RPMI7951 (cell line): ENCODE results near the gene SERPINF2. TPM values are rescaled to one million over a fixed set of nuclear protein-coding genes. Genes with fewer than 3 reads are reported as not detected.
"Not testable (repeated sequence)": the region's sequence is repeated elsewhere in the genome, so short reads cannot be mapped to it uniquely, and the experiment has no call there.

Experiments used
- DNase-seq: peaks from one replicate; pipeline ENCODE4 v3.0.0-alpha.2; 2012; ENCODE audit warnings: low read depth
- total RNA-seq: library from RNA; depleted of rRNA; stranded (reverse); fragments of >200 nt; shearing (Covaris generic); gene quantifications from 2 replicates; pipeline ENCODE4 v1.2.3, GENCODE V29; 2014

Gene SERPINF2
- total RNA-seq, 1 experiment from 2014 or later = 0.24 TPM

GRCh38 chr17:1762901-1763898 lies 20.5 kb downstream of the SERPINF2 start:
- DNase-seq = peak; percentile 94

- DNase-seq = peak; percentile 94
Measured at GRCh38 chr17:1764284-1764683, 21.6 kb downstream of the SERPINF2 start.

- not testable (repeated sequence) for DNase-seq
Measured at GRCh38 chr17:1764705-1765104, 22.0 kb downstream of the SERPINF2 start.

GRCh38 chr17:1765576-1765975 lies 22.9 kb downstream of the SERPINF2 start:
- no peak for DNase-seq

GRCh38 chr17:1766382-1767135 lies 23.9 kb downstream of the SERPINF2 start:
- DNase-seq = no peak

- no peak for DNase-seq
Measured at GRCh38 chr17:1767358-1767757, 24.7 kb downstream of the SERPINF2 start.

GRCh38 chr17:1769822-1770477 lies 27.3 kb downstream of the SERPINF2 start:
- DNase-seq = no peak

GRCh38 chr17:1773000-1773695 lies 30.5 kb downstream of the SERPINF2 start:
- DNase-seq = peak; percentile 21

- DNase-seq = no peak
Measured at GRCh38 chr17:1773696-1774181, 31.1 kb downstream of the SERPINF2 start.

GRCh38 chr17:1774390-1775176 lies 31.9 kb downstream of the SERPINF2 start:
- DNase-seq = no peak

- no peak for DNase-seq
Measured at GRCh38 chr17:1776328-1776727, 33.7 kb downstream of the SERPINF2 start.

GRCh38 chr17:1776857-1777256 lies 34.2 kb downstream of the SERPINF2 start:
- no peak for DNase-seq

- DNase-seq = peak; percentile 95
Measured at GRCh38 chr17:1779571-1780131, 37.0 kb downstream of the SERPINF2 start.

GRCh38 chr17:1782171-1782567 lies 39.5 kb downstream of the SERPINF2 start:
- no peak for DNase-seq

GRCh38 chr17:1783271-1783670 lies 40.6 kb downstream of the SERPINF2 start:
- no peak for DNase-seq

- peak; percentile 58 for DNase-seq
Measured at GRCh38 chr17:1783834-1784611, 41.4 kb downstream of the SERPINF2 start.

- DNase-seq = peak; percentile 44
Measured at GRCh38 chr17:1785930-1786329, 43.3 kb downstream of the SERPINF2 start.

GRCh38 chr17:1786708-1787107 lies 44.0 kb downstream of the SERPINF2 start:
- DNase-seq = no peak

GRCh38 chr17:1787301-1787902 lies 44.7 kb downstream of the SERPINF2 start:
- DNase-seq = peak; percentile 93
